Measurements from ENCODE around the gene PRPF38B.
A peak's percentile ranks its signal among the peaks of the same experiment; 100 is the strongest.

Gene PRPF38B

DNA sequence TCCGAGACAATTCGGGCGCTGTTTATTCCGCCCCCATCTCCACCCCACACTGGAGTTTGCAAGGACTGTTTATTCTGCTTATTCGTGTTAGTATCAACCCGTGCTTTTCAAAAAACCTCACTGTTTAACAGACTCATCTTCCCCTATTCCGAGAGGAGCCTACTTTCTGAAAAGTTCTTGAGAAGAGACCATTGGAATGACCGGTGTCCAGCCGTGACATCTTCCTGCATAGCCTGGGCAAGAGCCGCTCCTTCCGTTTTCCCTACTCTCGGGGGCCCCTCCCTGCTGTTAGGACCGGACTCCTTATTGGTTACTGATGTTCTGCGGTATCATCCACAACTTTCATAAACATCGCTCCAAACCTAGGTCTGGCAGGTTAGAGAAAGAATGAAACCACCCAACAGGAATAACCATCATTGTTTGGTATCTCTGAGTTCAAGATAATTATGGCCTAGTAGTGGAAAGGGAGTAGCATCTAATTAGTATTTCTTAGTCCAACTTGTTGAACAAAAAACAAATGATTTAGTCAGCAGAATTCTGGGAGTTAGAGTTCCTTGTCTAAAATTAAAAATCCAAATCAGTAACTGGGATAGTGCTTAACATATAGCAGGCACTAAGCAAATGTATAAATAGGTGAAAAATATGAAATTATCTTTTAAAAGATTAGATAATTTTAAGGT lies 55.2 kb downstream of the PRPF38B start:
- TF ChIP-seq, protein P1, sequence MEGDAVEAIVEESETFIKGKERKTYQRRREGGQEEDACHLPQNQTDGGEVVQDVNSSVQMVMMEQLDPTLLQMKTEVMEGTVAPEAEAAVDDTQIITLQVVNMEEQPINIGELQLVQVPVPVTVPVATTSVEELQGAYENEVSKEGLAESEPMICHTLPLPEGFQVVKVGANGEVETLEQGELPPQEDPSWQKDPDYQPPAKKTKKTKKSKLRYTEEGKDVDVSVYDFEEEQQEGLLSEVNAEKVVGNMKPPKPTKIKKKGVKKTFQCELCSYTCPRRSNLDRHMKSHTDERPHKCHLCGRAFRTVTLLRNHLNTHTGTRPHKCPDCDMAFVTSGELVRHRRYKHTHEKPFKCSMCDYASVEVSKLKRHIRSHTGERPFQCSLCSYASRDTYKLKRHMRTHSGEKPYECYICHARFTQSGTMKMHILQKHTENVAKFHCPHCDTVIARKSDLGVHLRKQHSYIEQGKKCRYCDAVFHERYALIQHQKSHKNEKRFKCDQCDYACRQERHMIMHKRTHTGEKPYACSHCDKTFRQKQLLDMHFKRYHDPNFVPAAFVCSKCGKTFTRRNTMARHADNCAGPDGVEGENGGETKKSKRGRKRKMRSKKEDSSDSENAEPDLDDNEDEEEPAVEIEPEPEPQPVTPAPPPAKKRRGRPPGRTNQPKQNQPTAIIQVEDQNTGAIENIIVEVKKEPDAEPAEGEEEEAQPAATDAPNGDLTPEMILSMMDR (IDR thresholded peaks at IDR 0.05; ENCODE audit: low read depth, low read length), result no peak
- peak; percentile 48 for DNase-seq (ENCODE audit: extremely low read depth, low read depth)

DNA sequence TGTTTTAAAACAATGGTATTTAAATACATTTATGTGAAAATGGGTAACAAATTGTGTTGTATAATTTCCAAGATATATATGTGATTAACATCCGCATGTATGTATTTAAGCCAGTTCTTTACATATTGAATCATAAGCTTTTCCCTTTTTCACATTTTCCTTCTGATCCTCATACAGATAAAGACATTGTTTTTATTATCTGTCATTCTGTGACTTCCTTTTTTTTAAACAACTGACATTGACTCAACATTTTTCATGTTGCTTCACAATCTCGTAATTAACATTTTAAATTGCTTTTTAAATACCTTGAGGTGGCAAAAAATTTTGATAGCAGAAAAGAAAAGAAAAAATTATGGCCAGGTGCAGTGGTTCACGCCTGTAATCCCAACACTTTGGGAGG lies 55.8 kb downstream of the PRPF38B start:
- DNase-seq (ENCODE audit: extremely low read depth, low read depth), result no peak
- TF ChIP-seq, protein P1 (IDR thresholded peaks at IDR 0.05; ENCODE audit: low read depth, low read length), result no peak

DNA sequence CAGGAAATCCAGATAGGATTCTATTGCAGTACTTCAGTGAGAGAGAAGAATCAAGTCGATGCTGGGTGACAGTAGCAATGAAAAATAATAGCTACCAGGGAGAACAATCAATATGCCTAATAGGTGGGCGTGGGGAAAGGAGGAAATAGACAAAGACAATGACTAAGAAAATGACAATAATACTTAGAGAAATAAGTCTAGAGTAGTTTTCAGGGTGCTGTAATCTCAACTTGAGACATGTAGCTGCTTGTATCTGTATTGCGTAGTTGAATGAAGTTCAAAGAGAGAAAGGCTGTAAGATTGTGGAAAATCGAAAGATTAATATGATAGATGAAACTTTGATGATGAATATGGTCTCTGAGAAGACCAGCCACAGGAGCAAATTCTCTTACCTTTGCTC lies 57.0 kb downstream of the PRPF38B start:
- no peak for DNase-seq (ENCODE audit: extremely low read depth, low read depth)
- TF ChIP-seq, protein P1 (IDR thresholded peaks at IDR 0.05; ENCODE audit: low read depth, low read length), result no peak

DNA sequence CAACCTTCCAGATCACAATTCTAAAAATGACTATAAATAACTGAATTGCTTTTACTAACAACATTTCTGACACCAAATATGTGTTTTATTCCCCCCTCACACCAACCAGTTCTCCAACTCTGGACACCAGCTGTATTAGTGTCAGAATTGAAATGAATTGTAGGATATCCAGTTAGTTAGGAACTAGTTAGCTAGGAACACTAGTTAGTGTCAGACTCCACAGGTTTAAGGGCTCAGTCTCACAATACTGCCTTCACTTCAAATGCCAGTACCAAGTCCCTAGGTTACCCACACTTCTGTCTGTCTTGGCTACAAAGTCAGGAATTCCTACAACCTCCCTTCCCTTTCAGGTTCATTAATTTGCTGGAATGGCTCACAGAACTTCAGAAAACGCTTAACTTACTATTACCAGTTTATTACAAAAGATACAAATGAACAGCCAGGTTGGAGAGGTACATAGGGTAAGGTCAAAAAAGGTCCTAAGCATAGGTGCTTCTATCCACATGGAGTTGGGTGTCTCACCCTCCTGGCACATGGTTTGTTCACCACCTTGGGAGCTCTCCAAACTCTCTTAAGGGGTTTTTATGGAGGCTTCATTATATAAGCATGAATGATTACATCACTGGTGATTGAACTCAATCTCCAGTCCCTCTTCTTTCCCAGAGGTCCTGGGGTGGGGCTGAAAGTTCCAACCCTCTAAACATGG lies 58.5 kb downstream of the PRPF38B start:
- DNase-seq (ENCODE audit: extremely low read depth, low read depth), result no peak
- TF ChIP-seq, protein P1 (IDR thresholded peaks at IDR 0.05; ENCODE audit: low read depth, low read length), result no peak

Measured in AG09319 (cell line).